WTC11 (cell line): ENCODE data around the gene KLK13.

Source experiments
- CTCF ChIP-seq: fragments of 200-600 bp; IDR thresholded peaks from 2 replicates; pipeline ENCODE4 v1.8.0; 2022; ENCODE audit warnings: antibody characterized with exemption
- KAT7 ChIP-seq: sonication (generic); formaldehyde crosslinking; IDR thresholded peaks from 2 replicates; pipeline ENCODE4 v1.8.1; 2023; ENCODE audit warnings: missing genetic modification reagents, mild to moderate bottlenecking, borderline replicate concordance
- MAX ChIP-seq: sonication (generic); formaldehyde crosslinking; IDR thresholded peaks from 2 replicates; pipeline ENCODE4 v1.8.0; 2022; ENCODE audit warnings: mild to moderate bottlenecking, missing genetic modification reagents

DNA sequence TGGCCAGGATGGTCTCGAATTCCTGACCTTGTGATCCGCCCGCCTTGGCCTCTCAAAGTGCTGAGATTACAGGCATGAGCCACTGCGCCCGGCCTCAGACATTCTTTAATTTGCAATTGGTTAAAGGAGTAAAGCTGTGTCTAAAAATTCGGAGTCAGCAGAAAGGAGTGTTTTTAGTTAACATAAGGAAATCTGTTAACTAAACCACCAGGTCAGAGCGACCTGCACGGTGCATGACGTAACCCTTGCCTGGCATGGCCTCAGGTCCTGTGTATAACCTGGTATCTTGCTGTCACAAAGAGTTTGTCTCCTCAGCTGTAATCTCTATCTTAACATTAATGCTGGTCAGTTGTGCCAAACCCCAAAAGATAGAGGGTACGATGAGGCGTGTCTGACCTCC is 20.6 kb downstream of the KLK13 start:
- TF ChIP-seq MAX (CRISPR knock-in tag): no peak
- TF ChIP-seq CTCF: no peak
- TF ChIP-seq KAT7 (CRISPR knock-in tag): no peak
